T1000 (cell line): ENCODE results near the gene BCAS3.
"Not testable (repeated sequence)": the region's sequence is repeated elsewhere in the genome, so short reads cannot be mapped to it uniquely, and the experiment has no call there.

ENCODE experiments used
- DNase-seq: peaks from one replicate; lab custom pipeline; 2025; ENCODE audit warnings: mixed read lengths; lab: John Stamatoyannopoulos, UW

The BCAS3 gene

DNA sequence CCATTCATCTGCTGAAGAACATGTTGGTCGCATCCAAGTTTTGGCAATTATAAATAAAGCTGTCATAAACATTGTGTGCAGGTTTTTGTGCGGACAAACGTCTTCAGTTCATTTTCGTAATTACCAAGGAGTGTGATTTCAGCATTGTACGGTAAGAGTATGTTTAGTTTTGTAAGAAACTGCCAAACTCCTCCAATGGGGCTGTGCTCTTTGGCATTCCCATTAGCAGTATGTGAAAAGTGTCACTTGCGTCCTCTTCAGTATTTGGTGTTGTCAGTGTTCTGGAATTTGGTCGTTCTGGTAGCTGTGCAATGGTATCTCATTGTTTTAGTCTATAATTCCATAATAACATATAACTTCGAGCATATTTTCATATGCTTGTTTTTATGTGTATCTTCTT, 120.9 kb downstream of the BCAS3 start:
- DNase-seq = no peak

DNA sequence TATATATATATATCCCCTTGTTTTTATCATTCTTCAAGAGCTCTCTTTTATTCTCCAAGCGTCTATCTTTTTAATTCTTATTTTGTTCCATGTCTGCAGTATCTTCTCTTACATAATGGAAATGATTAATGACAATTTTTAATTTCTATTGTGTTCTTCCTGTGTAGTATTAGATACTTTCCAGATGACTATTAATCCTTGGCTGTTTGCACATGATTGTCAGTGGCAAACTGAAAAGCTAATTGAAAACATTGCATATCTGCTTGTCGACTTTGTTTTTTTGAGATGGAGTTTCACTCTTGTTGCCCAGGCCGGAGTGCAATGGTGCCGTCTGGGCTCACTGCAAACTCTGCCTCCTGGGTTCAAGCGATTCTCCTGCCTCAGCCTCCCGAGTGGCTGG, 124.7 kb downstream of the BCAS3 start:
- no peak for DNase-seq

DNA sequence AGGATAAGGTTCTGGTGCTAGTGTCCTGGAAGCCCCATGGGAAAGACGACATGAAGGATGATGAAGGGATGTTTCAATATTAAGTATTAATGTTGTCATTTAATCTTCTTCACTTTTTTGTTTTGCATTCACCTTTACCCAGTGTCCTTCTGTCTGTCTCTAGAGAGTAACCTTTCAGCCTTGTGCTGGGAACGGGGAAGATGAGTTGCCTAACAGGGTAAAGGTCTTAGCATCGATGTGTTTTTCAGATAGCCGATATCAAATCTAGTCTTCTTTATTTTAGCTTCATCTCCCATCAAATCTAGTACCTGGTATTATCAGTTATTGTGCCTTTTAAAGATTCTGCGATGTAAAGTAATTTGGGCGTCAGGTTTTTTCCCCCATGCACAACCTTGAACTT, 125.4 kb downstream of the BCAS3 start:
- no peak for DNase-seq

DNA sequence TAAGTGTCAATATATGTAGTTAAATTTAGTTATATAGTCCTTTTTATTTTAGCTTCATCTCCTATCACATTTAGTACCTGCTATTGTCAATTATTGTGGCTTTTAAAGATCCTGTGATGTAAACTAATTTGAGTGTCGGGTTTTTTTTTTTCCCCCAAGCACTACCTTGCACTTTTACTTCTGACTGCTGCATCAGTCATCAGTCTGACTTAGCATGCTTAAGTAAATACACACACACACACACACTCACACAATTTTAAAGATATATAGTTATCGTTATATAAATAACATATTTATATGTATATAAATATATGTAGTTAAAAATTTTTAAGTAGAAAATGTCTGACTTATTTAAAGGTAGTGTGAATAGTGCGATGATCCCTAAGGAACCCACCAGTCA, 127.2 kb downstream of the BCAS3 start:
- no peak for DNase-seq

DNA sequence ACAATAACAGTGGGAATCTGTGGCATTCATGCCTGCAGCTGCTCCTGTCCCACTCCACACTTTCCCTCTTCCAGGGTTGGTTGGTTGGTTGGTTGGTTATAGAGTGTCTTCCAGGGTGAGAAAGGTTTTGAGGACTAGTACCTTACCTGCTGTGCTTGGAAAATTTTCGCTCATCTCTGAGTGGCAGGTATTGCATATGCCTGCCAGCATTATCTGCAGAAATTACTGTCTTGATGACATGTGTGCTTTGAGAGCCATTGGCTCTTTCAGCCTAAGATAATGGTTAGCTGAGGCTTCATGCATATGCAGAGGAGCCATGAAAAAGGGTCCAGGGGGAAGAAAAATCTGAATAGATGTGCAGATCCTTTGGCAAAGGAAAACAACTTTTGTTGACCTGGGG, 131.8 kb downstream of the BCAS3 start:
- no peak for DNase-seq

DNA sequence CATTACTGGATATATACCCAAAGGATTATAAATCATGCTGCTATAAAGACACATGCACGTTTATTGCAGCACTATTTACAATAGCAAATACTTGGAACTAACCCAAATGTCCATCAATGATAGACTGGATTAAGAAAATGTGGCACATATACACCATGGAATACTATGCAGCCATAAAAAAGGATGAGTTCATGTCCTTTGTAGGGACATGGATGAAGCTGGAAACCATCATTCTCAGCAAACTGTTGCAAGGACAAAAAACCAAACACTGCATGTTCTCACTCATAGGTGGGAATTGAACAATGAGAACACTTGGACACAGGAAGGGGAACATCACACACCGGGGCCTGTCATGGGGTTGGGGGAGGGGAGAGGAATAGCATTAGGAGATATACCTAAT, 137.3 kb downstream of the BCAS3 start:
- not testable (repeated sequence) for DNase-seq

DNA sequence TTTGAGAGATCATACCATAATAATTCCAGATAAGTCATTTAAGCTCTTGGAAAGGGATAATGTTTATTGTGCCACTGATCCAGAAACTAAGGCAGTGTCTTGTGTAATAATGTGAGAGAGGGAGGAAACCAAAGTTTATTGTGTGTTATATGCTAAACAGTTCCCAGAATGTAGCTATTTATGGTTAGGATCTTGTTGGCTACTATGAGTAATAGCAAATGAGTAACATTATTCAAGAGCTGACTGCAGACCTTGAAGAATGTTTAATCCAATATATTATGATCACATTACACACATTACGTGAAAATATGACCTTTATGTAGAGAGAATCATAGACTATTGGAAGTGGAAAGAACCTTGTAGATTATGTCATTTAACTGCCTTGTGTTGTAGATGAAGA, 139.5 kb downstream of the BCAS3 start:
- no peak for DNase-seq

DNA sequence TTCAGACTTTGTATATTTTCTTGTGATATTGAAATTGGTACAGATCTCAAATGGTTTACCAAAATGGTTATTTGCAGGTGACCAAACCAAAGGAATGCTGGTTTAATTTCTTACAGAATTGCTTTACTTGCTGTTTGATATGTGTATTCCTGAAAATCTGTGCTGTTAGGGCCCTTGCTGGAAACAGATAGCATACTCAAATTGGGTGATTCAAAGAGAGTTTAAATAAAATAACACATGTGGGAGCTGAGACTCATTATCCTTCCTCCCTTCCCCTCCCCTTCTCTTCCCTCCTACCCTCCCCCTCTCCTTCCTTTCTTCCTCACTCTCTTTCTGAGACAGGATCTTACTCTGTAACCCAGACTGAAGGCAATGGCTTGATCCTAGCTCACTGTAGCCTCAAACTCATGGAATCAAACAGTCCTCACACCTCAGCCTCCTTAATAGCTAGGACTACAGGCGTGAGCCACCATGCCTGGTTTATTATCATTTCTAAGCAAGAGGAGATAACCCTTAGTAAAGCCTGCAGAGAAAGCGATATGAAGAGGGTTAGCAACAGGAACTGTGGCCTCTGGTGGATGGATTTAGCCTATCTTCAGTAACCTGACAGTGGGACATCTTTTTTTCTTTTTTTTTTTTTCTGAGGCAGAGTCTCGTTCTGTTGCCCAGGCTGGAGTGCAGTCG, 141.9 kb downstream of the BCAS3 start:
- no peak for DNase-seq

DNA sequence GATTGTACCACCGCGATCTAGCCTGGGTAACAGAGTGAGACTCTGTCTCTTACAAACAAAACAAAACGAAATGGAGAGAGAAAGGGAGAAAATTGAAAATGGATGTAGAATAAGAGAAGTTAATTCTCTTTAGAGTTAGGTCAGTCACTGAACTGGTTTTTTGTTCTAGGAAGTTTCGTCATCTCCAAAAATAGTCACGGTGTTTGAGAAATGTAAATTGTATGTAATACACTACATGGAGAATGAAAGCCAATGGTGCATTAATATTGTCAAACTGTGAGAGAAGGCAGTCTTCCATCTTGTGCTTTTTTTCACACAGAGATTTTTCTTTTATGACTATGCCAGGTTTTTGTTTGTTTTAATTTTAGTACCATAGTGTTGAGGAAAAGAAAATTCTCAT, 145.9 kb downstream of the BCAS3 start:
- no peak for DNase-seq

DNA sequence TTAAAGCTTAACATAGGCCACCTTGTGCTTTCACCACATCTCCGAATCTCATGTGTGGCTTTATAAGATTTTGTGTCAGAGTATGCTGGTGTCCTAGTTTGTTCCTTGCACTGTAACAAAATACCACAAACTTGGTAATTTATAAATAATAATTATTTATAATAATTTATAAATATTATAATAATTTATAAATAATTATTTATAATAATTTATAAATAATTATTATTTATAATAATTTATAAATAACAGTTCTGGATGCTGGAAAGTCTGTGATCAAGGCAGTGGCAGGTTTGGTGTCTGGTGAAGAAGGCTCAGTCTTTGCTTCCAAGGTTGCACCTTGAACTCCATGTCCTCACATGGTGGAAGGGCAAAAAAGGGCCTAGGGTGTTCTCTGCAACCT, 147.7 kb downstream of the BCAS3 start:
- DNase-seq = no peak

DNA sequence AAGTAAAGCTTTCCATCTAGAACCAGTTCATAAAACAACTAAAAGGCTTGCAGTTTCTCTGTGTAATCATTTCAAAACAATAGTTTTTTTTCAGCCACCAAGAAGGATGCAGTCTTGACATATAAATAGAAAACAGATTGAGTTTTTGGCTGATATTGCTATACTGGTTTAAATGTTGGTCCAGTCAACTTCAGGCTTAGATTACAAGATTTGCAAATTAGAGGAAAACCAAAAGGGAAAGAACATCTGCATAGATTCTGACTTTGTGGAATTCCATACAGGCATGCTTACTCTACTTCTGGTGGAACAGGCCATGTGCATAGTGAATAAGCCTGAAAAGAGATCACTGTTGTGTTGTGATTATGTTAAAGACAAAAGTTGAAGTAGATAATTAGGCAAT, 150.3 kb downstream of the BCAS3 start:
- no peak for DNase-seq

DNA sequence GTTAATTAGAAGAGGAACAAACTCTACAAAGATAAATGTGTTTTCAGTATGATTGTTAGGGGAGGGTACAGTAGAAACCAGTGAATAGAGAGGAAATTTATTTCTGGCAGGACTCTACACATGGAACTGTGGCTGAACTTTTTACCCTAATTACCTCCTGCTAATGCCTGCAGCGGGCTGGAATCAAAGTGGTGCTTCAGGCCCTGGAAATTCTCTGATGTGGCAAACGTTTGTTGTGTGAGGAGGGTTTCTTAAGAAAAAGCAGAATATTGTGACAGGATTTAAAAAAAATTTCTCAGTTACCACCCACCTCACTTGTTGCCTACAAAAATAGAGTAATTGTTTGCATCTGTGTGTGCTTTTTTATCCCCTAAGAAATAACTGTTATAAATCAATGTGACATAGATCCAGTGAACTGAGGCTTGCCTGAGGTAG, 154.5 kb downstream of the BCAS3 start:
- no peak for DNase-seq

DNA sequence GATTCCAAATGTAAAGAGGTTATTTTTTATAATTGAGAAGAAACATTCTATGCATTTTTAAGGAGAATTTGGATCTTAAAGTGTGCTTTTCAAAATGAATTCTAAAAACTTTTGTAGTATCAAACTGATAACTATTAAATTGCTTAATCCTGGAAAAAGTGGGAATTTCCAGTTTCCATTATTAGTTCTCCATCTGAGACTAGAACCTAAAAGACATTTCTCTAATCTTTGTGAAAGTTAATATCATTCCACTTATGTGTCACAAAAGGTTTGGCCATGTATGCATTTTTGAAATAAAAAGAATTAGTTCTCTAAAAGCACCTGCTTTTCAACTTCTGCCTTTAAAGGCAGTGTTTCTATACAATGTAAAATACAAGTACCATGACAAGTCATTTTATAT, 155.0 kb downstream of the BCAS3 start:
- no peak for DNase-seq

DNA sequence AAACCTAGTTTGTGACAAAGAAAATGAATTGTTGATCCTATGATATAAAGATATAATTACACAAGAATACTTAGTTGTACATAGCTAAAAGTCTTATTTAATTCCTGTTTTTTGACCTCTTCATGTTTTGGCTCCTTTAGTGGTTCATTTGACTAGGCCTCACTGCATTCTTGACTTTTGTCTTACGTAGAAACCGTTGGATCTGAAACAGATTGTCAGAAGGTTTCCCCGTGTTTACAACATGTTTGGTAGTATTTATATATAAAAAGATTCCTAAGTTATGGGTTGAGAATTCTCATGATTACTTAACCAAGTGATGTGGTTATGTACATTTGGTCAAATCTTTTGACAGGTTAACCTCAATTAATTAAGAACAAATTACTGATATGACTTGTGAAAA, 162.8 kb downstream of the BCAS3 start:
- no peak for DNase-seq

DNA sequence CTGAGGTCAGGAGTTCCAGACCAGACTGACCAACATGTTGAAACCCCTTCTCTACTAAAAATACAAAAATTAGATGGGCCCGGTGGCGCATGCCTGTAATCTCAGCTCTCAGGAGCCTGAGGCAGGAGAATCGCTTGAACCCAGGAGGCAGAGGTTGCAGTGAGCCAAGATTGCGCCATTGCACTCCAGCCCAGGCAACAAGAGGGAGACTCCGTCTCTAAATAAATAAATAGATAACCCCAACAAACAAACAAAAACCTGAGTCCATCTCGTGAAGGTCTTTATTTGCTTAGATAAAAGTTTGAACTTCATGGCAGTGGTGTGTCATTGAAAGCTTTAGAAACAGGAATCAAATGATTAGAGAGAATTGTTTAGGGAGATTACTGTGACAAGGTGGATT, 167.4 kb downstream of the BCAS3 start:
- DNase-seq = no peak

DNA sequence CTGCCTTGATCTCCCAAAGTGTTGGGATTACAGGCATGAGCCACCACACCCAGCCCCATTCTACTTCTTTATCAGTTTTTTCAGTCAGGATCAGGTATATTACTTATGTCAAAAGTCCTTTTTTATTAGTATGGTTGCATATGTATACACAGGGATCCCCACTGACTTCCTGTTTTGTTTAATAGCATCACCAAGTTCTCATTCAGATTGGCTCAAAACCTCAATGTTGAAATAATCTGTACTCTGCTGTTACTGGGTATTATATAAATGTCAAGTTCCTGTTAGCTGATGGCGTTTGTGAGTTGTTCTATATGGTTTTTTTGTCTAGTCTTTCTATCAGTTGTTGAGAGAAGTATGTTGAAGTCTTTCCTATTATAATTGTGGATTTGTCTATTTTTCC, 168.5 kb downstream of the BCAS3 start:
- no peak for DNase-seq

DNA sequence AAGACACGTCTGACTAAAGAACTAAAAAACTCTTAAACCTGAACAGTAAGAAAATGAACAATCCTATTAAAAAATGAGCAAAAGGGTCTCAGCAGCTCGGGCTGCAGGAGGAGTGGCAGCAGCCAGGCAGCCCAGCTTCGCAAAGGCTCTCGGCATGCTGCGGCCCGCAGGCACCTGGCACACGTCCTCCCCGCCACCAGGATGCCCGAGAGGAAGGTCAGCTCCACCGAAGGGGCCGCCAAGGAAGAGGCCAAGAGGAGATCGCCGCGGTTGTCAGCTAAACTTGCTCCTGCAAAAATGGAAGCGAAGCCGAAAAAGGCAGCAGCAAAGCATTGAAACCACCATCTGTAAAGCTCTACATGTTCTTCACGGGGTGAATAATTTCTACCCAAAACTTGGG, 173.5 kb downstream of the BCAS3 start:
- DNase-seq = no peak

DNA sequence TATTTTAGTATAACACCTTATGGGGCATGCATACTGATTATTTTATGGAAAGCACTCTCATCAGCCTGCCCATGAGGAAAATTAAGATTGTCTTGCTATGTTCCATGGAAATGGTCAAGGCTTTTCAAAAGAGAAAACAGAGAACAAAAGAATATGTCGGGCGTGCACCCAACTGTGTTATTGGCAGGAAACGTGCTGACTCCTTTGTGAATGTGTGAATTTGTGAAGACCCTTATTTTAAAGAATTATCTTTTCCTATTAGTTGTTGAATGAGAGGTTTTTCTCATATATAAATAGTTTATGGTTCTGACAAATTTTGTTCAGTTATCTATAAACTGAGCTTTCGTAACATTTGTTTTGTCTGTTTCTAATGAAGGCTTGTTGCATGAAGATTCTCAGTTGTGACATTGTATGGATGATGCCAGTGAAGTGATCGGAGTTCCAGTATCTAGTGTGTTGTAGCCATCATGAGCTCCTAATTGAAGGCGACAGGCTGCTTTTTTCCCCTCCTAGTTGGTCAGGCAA, 180.0 kb downstream of the BCAS3 start:
- DNase-seq = no peak

DNA sequence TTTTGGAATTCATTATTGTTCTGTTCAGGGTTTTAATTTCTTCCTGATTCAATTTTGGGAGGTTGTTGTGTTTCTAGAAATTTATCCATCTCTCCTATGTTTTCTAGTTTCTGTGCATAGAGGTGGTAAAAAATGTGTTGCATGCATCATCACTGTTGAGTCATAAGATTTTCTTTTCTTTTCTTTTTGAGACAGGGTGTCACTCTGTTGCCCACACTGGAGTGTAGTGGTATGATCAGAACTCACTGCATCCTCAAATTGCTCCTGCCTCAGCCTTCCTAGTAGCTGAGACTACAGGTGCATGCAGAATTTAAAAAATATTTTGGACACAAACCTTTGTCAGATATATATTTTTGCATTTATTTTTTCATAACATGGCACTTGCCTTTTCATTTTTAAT, 184.8 kb downstream of the BCAS3 start:
- no peak for DNase-seq

DNA sequence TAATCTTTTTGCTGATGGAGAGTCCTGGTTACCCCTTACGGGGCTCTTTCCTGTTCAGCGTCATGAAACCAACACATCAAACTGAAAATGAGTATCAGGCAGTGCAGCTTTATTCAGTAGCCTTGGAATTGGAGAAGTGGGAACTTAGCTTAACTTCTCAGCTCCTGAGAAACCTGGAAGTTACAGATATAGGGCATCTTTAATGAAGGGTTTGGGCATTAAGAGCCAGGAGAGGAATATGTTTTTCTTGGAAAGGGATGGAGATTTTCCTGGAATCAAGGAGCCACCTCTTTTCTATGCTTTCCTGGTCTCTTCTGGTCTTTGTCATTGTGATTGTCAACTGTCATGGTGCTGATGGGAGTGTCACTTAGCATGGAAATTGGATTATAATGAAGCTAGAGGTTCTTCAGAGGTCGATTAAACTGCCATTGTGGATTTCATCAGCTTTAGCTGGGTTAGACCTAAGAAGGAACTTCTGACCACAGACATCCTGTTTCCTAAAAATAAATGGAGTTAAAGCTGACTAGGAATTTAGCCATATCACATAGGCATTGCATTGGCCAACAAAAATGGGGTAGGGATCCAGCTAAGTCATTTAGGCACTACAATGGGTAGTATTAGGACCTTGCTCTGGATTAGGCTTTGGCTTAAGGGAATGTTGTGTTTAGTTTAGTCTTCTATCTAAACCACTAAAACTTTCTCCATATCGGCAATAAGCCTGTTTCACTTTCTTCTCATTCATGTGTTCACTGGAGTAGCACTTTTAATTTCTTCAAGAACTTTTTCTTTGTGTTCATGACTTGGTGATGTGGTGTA, 186.4 kb downstream of the BCAS3 start:
- DNase-seq = no peak

DNA sequence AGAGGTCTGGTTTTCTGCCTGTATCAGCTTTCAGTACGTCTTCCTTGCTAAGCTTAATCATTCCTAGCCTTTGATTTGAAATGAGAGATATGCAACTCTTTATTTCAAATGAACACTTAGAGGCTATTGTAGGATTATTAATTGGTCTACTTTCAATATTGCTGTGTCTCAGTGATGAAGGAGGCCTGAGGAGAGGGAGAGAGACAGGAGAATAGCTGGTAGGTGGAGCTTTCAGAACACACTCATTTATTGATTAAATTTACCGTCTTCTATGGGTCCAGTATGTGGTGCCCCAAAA, 187.0 kb downstream of the BCAS3 start:
- no peak for DNase-seq

DNA sequence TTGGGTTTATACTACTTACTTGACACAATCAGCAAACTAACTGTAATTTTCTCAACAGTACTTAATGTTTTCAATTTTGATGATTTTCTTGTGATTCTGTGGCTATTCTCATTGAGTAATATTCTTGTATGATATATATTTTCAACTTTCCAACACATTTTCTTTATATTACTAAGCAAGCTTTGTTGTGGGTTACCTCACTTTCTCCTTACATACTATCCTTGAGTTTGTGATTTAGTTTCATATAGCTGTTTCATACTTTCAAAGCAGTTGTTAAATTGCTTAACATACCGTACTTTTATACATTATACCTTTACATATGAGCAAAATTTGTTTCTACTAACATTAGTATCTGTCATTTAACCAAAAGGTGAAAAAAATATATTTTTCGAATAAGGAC, 197.1 kb downstream of the BCAS3 start:
- no peak for DNase-seq

DNA sequence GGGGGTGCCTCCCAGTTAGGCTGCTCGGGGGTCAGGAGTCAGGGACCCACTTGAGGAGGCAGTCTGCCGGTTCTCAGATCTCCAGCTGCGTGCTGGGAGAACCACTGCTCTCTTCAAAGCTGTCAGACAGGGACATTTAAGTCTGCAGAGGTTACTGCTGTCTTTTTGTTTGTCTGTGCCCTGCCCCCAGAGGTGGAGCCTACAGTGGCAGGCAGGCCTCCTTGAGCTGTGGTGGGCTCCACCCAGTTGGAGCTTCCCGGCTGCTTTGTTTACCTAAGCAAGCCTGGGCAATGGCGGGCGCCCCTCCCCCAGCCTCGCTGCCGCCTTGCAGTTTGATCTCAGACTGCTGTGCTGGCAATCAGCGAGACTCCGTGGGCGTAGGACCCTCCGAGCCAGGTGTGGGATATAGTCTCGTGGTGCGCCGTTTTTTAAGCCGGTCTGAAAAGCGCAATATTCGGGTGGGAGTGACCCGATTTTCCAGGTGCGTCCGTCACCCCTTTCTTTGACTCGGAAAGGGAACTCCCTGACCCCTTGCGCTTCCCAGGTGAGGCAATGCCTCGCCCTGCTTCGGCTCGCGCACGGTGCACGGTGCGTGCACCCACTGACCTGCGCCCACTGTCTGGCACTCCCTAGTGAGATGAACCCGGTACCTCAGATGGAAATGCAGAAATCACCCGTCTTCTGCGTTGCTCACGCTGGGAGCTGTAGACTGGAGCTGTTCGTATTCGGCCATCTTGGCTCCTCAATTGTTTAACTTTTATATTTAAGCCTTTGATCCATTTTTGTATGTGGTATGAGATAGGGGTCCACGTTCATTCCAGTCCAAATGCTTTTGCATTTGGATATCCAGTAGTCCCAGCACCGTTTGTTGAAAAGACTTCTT, 209.3 kb downstream of the BCAS3 start:
- DNase-seq = not testable (repeated sequence)
